ENCODE results near the gene APOB.

DNA sequence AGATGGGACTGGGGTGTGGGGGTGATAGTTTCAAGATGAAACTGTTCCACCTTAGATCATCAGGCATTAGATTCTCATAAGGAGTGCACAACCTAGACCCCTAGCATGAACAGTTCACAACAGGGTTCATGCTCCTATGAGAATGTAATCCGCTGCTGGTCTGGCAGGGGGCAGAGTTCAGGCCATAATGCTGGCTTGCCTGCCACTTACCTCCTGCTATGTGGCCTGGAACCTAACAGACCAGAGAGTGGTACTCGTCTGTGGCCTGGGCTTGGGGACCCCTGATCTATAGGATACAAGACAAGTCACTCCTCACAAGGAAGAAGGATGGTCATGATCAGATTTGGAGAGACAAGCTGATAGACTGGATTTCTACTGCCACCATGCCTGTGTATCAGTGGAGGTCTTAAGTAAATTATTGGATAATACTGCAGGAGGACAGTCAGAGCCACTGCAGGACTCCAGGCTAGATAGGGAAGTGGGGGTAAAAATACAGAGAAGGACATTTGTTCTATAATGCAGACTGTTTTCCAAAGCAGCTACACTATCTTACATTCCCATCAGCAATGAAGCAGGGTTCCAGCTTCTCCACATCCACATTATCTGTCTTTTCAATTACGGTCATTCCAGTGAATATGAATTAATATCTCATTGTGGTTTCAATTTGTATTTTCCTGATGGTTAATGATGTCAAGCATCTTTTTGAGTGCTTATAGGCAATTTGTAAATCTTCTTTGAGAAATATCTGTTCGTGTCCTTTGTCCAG is 28.8 kb upstream of the APOB start:
- TF ChIP-seq, protein P1, sequence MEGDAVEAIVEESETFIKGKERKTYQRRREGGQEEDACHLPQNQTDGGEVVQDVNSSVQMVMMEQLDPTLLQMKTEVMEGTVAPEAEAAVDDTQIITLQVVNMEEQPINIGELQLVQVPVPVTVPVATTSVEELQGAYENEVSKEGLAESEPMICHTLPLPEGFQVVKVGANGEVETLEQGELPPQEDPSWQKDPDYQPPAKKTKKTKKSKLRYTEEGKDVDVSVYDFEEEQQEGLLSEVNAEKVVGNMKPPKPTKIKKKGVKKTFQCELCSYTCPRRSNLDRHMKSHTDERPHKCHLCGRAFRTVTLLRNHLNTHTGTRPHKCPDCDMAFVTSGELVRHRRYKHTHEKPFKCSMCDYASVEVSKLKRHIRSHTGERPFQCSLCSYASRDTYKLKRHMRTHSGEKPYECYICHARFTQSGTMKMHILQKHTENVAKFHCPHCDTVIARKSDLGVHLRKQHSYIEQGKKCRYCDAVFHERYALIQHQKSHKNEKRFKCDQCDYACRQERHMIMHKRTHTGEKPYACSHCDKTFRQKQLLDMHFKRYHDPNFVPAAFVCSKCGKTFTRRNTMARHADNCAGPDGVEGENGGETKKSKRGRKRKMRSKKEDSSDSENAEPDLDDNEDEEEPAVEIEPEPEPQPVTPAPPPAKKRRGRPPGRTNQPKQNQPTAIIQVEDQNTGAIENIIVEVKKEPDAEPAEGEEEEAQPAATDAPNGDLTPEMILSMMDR (IDR thresholded peaks at IDR 0.05; ENCODE audit: low read length): no peak
- TF ChIP-seq EZH2 (IDR thresholded peaks at IDR 0.05; ENCODE audit: borderline replicate concordance, low read length): no peak

Data from OCI-LY1 (cell line).